PC-9 (cell line): ENCODE results near the gene MYBPC3. TPM values are rescaled to one million over a fixed set of nuclear protein-coding genes. Genes with fewer than 3 reads are reported as not detected.
A peak's percentile ranks its signal among the peaks of the same experiment; 100 is the strongest.

ENCODE experiments used
- BruUV-seq: library from RNA; stranded (reverse); fragments of 400-500 nt; replicated peaks from 2 replicates; lab custom pipeline; 2021; lab: Mats Ljungman, UMichigan
- CTCF ChIA-PET: fragments of 300-600 bp; sonication (Branson Sonifier 250); formaldehyde crosslinking; loops from one replicate; lab custom pipeline; 2022; ENCODE audit warnings: antibody characterized with exemption; lab: Charles Lee
- POLR2A ChIA-PET: fragments of 300-600 bp; sonication (Branson Sonifier 250); formaldehyde crosslinking; loops from one replicate; lab custom pipeline; 2022; ENCODE audit warnings: antibody characterized with exemption; ENCODE audit not compliant: unreplicated experiment; lab: Charles Lee
- DNase-seq, 2 experiments: peaks; one replicate each; pipeline versions ENCODE4 v3.0.0 to v3.0.0-alpha.2; 2015 to 2022; ENCODE audit warnings: mixed read lengths in 1 of 2
- H2AFZ ChIP-seq: fragments of 200-600 bp; sonication (generic); 2 replicates; pipeline ENCODE4 v1.8.1; 2017; ENCODE audit warnings: antibody characterized with exemption
- H3F3A ChIP-seq: fragments of 200-600 bp; sonication (generic); 2 replicates; pipeline ENCODE4 v1.8.1; 2017; ENCODE audit warnings: antibody characterized with exemption, mild to moderate bottlenecking, low read depth; ENCODE audit not compliant: insufficient read depth
- H3K27ac ChIP-seq: fragments of 200-600 bp; sonication (generic); 2 replicates; pipeline ENCODE4 v1.6.1; 2016; ENCODE audit warnings: mixed run types
- H3K27me3 ChIP-seq: fragments of 200-600 bp; sonication (generic); 2 replicates; pipeline ENCODE4 v1.6.1; 2016; ENCODE audit warnings: low read depth, mixed run types; ENCODE audit not compliant: insufficient read depth
- H3K36me3 ChIP-seq: fragments of 200-600 bp; sonication (generic); 2 replicates; pipeline ENCODE4 v1.6.1; 2016; ENCODE audit warnings: low read depth, mixed run types
- H3K4me1 ChIP-seq: fragments of 200-600 bp; sonication (generic); replicated peaks from 2 replicates; pipeline ENCODE4 v1.6.1; 2016; ENCODE audit warnings: mixed run types; ENCODE audit not compliant: insufficient read depth
- H3K4me2 ChIP-seq: fragments of 200-600 bp; sonication (generic); 2 replicates; pipeline ENCODE4 v1.6.1; 2017; ENCODE audit warnings: mixed run types
- H3K4me3 ChIP-seq: fragments of 200-600 bp; sonication (generic); 2 replicates; pipeline ENCODE4 v1.6.1; 2016; ENCODE audit warnings: mixed run types
- H3K79me2 ChIP-seq: fragments of 200-600 bp; sonication (generic); 2 replicates; pipeline ENCODE4 v1.6.1; 2017; ENCODE audit warnings: low read depth, mixed run types
- H3K9me2 ChIP-seq: fragments of 200-600 bp; sonication (generic); 2 replicates; pipeline ENCODE4 v1.8.1; 2017; ENCODE audit warnings: mild to moderate bottlenecking; ENCODE audit not compliant: insufficient read depth
- H3K9me3 ChIP-seq: fragments of 200-600 bp; sonication (generic); 2 replicates; pipeline ENCODE4 v1.8.1; 2016; ENCODE audit warnings: low read depth; ENCODE audit not compliant: insufficient read depth
- H4K20me1 ChIP-seq: fragments of 200-600 bp; sonication (generic); 2 replicates; pipeline ENCODE4 v1.8.1; 2017; ENCODE audit not compliant: insufficient read depth
- CTCF ChIP-seq: fragments of 200-600 bp; sonication (generic); conservative IDR thresholded peaks from 2 replicates; pipeline ENCODE4 v1.6.1; 2017; ENCODE audit warnings: mixed run types, antibody characterized with exemption, mild to moderate bottlenecking, moderate library complexity
- EZH2 ChIP-seq: fragments of 200-600 bp; sonication (generic); IDR thresholded peaks from 2 replicates; pipeline ENCODE4 v1.8.0; 2017; ENCODE audit warnings: antibody characterized with exemption, low read depth
- intact Hi-C: fragments of 100-400 bp; cut with micrococcal nuclease; formaldehyde crosslinking; loops from one replicate; pipeline ENCODE4 v1.10.0; 2022; ENCODE audit not compliant: unreplicated experiment
- total RNA-seq: library from RNA; stranded (reverse); gene quantifications from 2 replicates; pipeline ENCODE4 v1.2.3, GENCODE V29; 2021

Gene MYBPC3
- total RNA-seq, 1 experiment from 2014 or later, result not detected

GRCh38 chr11:47348859-47349258 is 3.6 kb downstream of the MYBPC3 start:
- H3K9me3 ChIP-seq, result no peaks in the 10 kb centered on the region
- no TSS peak for BruUV-seq
- no peaks in the 10 kb centered on the region for H3F3A ChIP-seq
- intact Hi-C loops, result no loop called here
- H3K4me2 ChIP-seq, result no peak overlapping the region
- H3K79me2 ChIP-seq, result no peaks in the 10 kb centered on the region
- no peaks in the 10 kb centered on the region for H4K20me1 ChIP-seq
- H3K36me3 ChIP-seq, result no peaks in the 10 kb centered on the region
- no peaks in the 10 kb centered on the region for H3K9me2 ChIP-seq
- no peak overlapping the region for H3K4me3 ChIP-seq
- no peaks in the 10 kb centered on the region for H3K4me1 ChIP-seq
- TF ChIP-seq CTCF, result peak; percentile 43
- no peak for TF ChIP-seq EZH2
- POLR2A ChIA-PET, result no interaction called here
- H2AFZ ChIP-seq, result no peak overlapping the region
- H3K27me3 ChIP-seq, result peaks cover 33% of the 10 kb centered on the region
- DNase-seq, result peak; percentile 19 to 41
- CTCF ChIA-PET, result interaction anchor here (0.5 kb wide), 1 partner anchor 49 kb away, joined by 6 read pairs; no protein-coding TSS in a partner anchor
- H3K27ac ChIP-seq, result no peak overlapping the region

DNA sequence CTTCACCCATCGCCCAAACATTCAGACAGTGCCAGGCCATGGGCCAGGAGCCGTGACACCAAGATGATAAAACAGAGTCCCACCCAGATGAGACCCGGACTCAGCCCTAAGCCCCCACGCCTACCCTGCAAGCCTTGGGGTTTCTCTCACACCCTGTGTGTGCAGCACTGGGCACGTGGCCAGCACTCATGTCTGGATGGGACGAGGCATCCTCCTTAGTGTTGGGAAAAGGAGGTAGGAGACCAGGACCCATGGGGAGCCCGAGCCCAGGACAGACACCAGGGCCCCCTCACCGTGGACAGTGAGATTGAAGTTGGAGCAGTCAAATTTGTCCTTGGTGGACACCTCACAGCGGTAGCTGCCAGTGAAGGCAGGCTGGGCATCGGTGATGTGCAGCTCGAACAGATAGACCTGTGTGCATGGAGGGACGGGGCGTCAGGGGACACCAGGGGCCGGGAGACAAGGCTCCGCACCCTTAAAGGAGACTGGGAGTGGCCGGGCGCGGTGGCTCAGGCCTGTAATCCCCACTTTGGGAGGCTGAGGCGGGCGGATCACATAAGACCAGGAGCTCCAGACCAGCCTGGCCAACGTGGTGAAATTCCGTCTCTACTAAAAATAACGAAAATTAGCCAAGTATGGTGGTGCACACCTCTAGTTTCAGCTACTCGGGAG is 4.2 kb downstream of the MYBPC3 start:
- Histone ChIP-seq H3K4me2 (no peak overlapping the region), H3K4me1 (no peaks in the 10 kb centered on the region), H3K27me3 (peaks cover 33% of the 10 kb centered on the region), H3K27ac (no peak overlapping the region), H3K4me3 (no peak overlapping the region), H3K9me3 (no peaks in the 10 kb centered on the region), H3K9me2 (no peaks in the 10 kb centered on the region), H2AFZ (no peak overlapping the region), H3K79me2 (no peaks in the 10 kb centered on the region), H4K20me1 (no peaks in the 10 kb centered on the region), H3K36me3 (no peaks in the 10 kb centered on the region), H3F3A (no peaks in the 10 kb centered on the region)
- no TSS peak for BruUV-seq
- CTCF ChIA-PET, result no interaction called here
- no peak for DNase-seq
- TF ChIP-seq CTCF (no peak), EZH2 (no peak)
- POLR2A ChIA-PET, result no interaction called here
- intact Hi-C loops, result no loop called here

- TF ChIP-seq CTCF, result no peak
- H3K4me2 ChIP-seq, result no peak overlapping the region
Measured at GRCh38 chr11:47347137-47347536, 5.4 kb downstream of the MYBPC3 start.

More at GRCh38 chr11:47347137-47347536, 5.4 kb downstream of the MYBPC3 start:
- Histone ChIP-seq H3K9me3 (no peaks in the 10 kb centered on the region), H3K27ac (no peak overlapping the region), H3K79me2 (no peaks in the 10 kb centered on the region), H4K20me1 (no peaks in the 10 kb centered on the region), H2AFZ (no peak overlapping the region), H3K4me1 (no peaks in the 10 kb centered on the region), H3K36me3 (no peaks in the 10 kb centered on the region), H3K4me3 (no peak overlapping the region), H3F3A (no peaks in the 10 kb centered on the region), H3K27me3 (peaks cover 33% of the 10 kb centered on the region), H3K9me2 (no peaks in the 10 kb centered on the region)
- DNase-seq, result no peak
- intact Hi-C loops, result no loop called here
- BruUV-seq, result no TSS peak
- ChIA-PET CTCF (no interaction called here), POLR2A (no interaction called here)
